Adrenal gland (tissue), 5 donors: ENCODE measurements around the gene DGKG.

Experiments used
- POLR2A ChIP-seq, 2 donors: fragments of 450-650 bp; IDR thresholded peaks; one replicate each; pipeline ENCODE4 v1.6.1; 2017; ENCODE audit warnings: antibody characterized with exemption in 2 of 2, mild to moderate bottlenecking in 2 of 2, moderate library complexity in 1 of 2
- TF ChIP-seq, protein P1 (sequence below), 6 experiments: fragments of 450-650 bp in 4 of 6; fragments of 200-600 bp in 2 of 6; sonication (generic) in 1 of 6; IDR thresholded peaks; 1 replicate in 5 of 6; 2 replicates in 1 of 6; pipeline versions ENCODE4 v1.5.1 to v1.8.0; 2016 to 2021; ENCODE audit warnings: antibody characterized with exemption in 6 of 6, mild to moderate bottlenecking in 2 of 6, moderate library complexity in 1 of 6
- donor health status: DM: no; HTN: no; CAD: no.

DNA sequence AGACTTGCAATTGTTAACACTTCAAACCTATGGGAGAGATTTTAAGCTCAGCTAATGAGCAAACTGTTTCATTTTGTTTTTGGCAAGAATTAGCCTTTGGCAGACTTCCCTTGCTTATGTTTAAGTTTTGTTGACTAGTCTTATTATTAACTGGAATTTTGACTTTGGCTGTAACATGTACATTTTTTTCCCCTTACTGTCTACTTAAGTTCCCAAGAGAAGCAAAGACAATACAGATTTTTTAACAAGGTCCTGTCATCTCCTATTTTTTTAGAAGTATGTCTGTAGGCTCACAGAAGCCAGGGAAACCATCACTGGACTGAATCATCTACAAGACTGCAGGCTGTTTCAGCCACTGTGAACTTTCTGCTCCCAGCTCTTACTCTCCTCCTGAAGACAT is 74.3 kb downstream of the DGKG start:
- TF ChIP-seq, protein P1, sequence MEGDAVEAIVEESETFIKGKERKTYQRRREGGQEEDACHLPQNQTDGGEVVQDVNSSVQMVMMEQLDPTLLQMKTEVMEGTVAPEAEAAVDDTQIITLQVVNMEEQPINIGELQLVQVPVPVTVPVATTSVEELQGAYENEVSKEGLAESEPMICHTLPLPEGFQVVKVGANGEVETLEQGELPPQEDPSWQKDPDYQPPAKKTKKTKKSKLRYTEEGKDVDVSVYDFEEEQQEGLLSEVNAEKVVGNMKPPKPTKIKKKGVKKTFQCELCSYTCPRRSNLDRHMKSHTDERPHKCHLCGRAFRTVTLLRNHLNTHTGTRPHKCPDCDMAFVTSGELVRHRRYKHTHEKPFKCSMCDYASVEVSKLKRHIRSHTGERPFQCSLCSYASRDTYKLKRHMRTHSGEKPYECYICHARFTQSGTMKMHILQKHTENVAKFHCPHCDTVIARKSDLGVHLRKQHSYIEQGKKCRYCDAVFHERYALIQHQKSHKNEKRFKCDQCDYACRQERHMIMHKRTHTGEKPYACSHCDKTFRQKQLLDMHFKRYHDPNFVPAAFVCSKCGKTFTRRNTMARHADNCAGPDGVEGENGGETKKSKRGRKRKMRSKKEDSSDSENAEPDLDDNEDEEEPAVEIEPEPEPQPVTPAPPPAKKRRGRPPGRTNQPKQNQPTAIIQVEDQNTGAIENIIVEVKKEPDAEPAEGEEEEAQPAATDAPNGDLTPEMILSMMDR (IDR thresholded peaks at IDR 0.05), result no peak
- TF ChIP-seq POLR2A (IDR thresholded peaks at IDR 0.05), result no peak
